A549 (cell line): ENCODE data around the gene TEX9.

Experiments
- CTCF ChIP-seq: fragments of >200 bp; sonication (Bioruptor Twin); formaldehyde crosslinking; IDR thresholded peaks from 3 replicates; pipeline ENCODE4 v1.5.1; 2016
- EHMT2 ChIP-seq: fragments of 200-600 bp; sonication (generic); IDR thresholded peaks from 2 replicates; pipeline ENCODE4 v1.6.1; 2016; ENCODE audit warnings: antibody characterized with exemption, low read depth, mild to moderate bottlenecking, moderate library complexity
- EP300 ChIP-seq, 2 experiments: fragments of >200 bp; sonication (Bioruptor Twin); formaldehyde crosslinking; IDR thresholded peaks; 2 replicates in 1 of 2; 3 replicates in 1 of 2; pipeline ENCODE4 v1.6.1; 2016 to 2017
- HEYL ChIP-seq: fragments of 250-450 bp; sonication (Bioruptor Pico); IDR thresholded peaks from 2 replicates; pipeline ENCODE4 v1.8.0; 2021; ENCODE audit warnings: mild to moderate bottlenecking, moderate library complexity
- NFE2L2 ChIP-seq: fragments of 150-350 bp; conservative IDR thresholded peaks from 2 replicates; pipeline ENCODE4 v1.6.1; 2014; ENCODE audit warnings: low read length
- POLR2A ChIP-seq: IDR thresholded peaks from 2 replicates; pipeline ENCODE4 v1.6.1; 2012; ENCODE audit warnings: mild to moderate bottlenecking, low read length
- POLR2AphosphoS2 ChIP-seq: conservative IDR thresholded peaks from 2 replicates; pipeline ENCODE4 v1.6.1; 2012; ENCODE audit warnings: low read length, improper control_type of control experiment, inconsistent platforms
- RAD21 ChIP-seq, 2 experiments: fragments of >200 bp in 1 of 2; sonication (Bioruptor Twin) in 1 of 2; formaldehyde crosslinking in 1 of 2; IDR thresholded peaks in 1 of 2; conservative IDR thresholded peaks in 1 of 2; 2 replicates in 1 of 2; 3 replicates in 1 of 2; pipeline ENCODE4 v1.6.1; 2012 to 2018; ENCODE audit warnings: inconsistent platforms in 1 of 2
- RNF2 ChIP-seq: fragments of 200-600 bp; sonication (generic); IDR thresholded peaks from 2 replicates; pipeline ENCODE4 v1.6.1; 2016; ENCODE audit warnings: low read depth, mild to moderate bottlenecking, antibody characterized with exemption, moderate library complexity, borderline replicate concordance
- ZSCAN20 ChIP-seq: fragments of 250-450 bp; sonication (Bioruptor Pico); IDR thresholded peaks from 2 replicates; pipeline ENCODE4 v1.8.0; 2022; ENCODE audit warnings: mild to moderate bottlenecking, moderate library complexity

DNA sequence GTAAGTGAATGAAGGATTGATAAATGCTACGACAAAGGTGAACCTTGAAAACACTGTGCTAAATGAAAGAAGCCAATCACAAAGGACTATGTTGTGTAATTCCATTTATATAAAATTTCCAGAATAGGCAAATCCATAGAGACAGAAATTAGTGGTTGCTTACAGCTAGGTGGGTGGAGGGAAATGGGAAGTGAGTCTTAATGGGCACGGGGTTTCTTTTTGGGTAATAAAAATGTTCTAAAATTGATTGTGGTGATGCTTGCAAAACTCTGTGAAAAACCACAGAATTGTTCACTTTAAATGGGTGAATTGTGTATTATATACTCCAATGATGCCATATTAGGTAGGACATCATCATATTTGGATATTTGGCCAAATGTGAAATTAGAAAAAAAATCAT is 20.9 kb upstream of the TEX9 start:
- no peak for TF ChIP-seq RNF2
- TF ChIP-seq CTCF = no peak
- TF ChIP-seq NFE2L2 = no peak
- TF ChIP-seq POLR2A = no peak
- TF ChIP-seq RAD21 (conservative IDR thresholded peaks at IDR 0.05 in 1 of 2, IDR thresholded peaks at IDR 0.05 in 1 of 2) = no peak
- TF ChIP-seq HEYL (CRISPR knock-in tag) = no peak
- no peak for TF ChIP-seq ZSCAN20 (CRISPR knock-in tag)
- TF ChIP-seq POLR2AphosphoS2 = no peak
- no peak for TF ChIP-seq EHMT2
- TF ChIP-seq EP300 (IDR thresholded peaks at IDR 0.05) = no peak
